NOMO-1 (cell line): ENCODE measurements around the gene HEATR1.

Experiments
- DNase-seq, 2 experiments: peaks; one replicate each; lab custom pipeline; 2025; ENCODE audit not compliant: unreplicated experiment in 2 of 2; lab: John Stamatoyannopoulos, UW

HEATR1 gene

DNA sequence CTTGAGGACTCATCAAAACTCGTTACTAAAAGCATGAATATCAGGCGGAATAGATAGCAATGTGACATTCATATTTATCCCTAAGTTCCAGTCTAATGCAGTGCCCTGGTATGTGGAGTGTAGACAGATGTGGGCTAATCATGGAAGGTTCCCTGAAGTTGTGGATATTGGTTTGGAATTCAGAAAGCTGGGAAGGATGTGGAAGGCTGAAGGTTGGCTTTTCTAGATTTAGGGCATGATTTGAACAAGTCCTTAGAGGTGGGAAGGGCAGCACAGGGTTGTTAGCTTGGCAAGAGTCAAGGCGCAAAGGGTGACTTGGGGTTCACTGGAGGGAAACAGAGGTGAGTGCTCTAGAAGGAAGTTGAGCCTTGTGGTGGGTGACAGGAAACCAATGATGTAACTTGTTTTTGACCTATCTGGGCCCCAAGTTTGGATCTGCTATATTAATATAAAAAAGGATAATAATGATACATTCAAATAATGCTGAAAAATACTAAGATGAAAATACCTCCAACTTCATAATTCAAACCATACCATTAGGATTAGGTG is 58.6 kb downstream of the HEATR1 start:
- no peak for DNase-seq

DNA sequence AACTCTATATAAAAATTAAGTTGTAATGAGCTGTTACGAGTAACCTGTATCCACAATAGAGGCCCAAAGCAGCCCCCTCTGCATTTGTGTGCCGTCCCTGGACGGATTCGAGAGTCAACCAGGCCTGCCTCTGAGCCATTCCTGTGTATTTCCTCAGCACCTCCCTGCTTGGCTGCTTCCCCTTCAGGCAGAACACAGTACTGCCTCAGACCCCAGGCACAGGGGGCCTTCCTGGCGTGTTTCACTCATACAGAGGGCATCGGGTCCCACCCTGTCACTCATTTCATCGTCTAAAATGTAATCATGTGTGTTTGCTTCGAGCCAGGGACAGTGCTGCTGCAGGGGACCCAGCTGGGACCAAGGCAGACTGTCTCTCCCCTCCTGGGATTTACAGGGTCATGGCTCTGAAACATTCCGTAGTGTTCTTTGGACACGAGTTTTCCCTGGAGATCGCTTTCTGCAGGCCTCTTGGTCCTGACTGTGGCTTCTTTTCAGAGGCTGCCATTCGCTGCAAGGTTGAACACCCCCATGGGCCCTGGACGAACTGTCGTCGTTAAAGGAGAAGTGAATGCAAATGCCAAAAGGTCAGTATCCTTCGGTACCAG is 61.1 kb downstream of the HEATR1 start:
- no peak for DNase-seq

DNA sequence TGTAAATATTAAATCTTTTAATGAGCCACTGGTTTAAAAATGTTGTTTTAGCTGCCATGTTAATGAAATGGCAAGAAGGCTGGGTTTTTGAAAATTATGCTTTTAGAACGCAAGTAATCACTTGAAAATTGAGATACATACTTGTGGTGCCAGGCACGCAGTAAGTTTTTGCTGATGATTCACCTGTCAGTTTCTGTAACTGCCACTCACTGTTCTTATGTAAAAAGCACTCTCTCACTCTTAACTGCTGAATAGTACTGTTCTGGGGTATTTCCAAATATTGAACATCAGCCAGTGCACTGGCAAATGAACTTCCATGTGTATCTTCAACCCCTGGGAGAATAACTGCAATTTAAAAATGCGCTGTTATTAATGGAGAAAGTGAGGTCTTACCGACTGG is 62.6 kb downstream of the HEATR1 start:
- no peak for DNase-seq

DNA sequence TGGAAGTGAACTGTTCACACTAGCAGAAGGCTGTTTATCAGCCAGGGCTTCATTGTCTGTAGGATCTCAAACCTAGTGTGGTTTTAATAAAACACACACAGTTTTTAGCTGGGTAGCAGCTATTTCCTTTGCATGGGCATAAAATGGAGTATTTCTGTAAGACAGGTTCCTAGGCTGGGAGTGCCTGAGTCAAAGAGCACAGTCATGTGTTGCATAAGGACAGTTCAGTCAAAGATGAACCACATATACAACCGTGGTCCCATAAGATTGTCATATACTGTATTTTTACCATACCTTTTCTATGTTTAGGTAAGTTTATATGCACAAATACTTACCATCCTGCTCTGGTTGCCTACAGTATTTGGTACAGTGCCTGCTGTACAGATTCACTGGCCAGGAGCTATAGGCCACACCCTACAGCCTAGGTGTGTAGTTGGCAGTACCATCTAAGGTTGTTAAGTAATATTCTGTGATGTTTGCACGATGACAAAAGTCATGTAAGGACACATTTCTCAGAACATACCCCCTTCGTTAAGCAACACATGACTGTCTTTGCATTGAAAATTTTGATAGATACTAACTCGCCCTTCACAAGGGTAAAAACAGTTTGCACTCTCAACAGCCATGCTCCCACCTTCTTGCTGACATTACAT is 63.4 kb downstream of the HEATR1 start:
- DNase-seq = no peak

DNA sequence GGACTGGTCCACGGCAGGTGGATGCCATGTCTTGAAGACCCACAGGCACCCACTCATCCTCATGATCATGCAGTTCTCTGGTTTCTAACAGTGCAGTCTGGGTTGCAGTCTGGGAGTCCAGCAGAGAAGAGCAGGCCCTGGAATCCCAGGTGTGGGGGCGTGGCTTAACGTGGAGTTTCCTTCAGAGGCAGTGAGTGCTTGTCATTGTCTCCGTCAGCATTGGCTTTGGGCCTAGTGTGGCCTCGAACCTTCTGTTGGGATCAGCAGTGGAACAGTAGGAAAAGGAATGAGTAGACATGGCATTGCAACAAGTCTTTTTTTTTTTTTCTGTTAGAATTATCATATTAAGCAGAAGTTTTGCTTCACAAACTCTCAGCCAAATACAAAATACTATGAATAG is 67.8 kb downstream of the HEATR1 start:
- DNase-seq = no peak

DNA sequence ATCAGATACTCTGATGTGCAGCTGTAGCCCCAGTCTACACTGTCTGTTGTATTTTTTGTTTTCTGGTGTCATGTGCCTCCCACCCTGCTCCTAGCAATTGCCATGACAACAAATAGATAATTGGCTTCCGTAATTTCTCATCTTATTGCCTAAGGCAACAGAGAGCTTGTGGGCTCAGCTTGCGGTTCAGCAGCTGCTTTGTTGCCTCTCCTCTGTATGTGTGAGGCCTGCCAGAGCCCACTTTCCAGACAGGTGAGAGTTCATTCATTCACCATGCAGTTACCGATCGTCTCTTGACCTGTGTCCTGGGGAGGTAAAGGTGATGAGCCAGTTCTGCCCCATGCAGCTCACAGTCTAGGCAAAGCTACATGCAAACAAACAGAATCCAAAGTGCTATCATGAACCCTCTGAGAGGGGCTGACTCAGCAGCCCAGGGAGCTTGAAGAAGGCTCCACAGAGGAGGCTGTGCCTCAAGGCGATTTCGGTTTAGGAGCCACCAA is 68.6 kb downstream of the HEATR1 start:
- DNase-seq = peak; percentile 76

DNA sequence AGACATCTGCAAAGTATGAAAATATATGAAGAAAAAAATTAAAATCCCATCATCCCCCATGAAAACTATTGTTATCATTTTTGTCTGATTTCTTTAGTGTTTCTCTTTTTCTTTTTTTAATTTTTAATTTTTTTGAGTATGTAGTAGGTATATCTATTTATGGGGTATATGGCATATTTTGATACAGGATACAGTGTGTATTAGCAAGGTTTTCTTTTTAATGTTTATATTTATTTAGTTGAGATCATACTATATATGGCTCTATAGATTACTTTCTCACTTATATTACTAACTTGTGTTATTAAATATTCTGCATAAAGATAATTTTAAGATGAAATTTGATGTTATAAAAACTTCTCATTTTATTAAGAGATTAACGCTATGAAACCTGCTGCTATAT is 69.1 kb downstream of the HEATR1 start:
- no peak for DNase-seq

DNA sequence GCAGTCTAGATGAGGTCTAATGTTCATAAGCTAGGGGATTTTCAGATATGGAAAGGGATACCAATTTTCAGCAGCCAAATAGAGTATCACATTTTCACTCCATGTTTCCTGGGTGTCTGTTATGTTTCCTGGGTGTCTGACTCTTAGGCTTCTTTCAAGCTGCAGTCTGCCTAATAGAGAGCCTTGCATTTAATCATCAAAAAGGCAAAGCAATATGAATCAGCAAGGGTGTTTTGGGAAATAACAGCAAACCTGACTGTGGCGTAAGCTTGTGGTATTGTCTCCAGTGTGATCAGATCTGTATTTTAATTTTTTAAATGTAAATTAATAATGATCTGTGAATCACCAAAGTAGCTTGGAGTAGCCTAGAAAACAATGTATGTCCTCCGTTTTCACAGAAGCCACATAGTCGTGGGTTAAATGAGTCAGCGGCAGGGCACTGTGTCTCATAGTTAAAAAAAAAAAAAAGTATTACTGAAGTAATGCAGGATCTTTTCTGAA is 70.1 kb downstream of the HEATR1 start:
- DNase-seq = no peak

DNA sequence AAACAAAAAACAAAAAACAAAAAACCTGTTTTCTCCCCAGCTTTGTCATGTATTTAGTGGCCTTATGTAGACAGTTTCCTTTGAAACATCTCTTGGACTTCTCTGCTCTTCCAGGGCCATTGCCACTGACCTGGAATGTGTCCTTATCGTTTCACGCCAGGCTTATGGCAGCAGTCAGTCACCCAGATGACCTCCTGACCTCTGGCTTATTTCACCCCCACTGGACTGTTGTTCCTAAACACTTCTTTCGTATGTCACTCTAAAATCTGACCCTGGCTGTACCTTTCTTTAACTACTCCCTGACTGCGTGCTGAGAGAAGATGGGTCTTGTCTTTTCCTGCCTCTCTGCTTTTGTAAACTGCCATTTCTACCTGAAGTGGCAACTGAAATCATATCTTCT is 71.5 kb downstream of the HEATR1 start:
- DNase-seq = no peak

DNA sequence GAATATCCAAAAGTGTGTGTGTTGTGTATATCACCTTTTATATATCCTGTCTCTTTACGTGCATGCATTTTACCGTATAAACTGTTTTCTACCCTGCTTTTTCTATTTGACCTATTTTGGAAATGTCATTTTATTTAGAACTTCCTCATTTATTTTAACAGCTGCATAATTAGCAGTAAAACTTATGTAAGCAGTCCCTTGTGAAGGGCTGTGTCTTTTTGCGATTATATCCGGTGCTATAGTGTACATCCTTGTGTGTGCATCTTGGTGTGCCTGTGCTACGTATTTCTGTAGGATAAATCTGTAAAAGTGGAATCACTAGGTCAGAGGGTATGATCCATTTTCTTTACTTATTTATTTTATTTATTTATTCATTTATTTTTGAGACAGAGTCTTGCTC is 73.4 kb downstream of the HEATR1 start:
- peak in 1 of 2 experiments; percentile 34 for DNase-seq

DNA sequence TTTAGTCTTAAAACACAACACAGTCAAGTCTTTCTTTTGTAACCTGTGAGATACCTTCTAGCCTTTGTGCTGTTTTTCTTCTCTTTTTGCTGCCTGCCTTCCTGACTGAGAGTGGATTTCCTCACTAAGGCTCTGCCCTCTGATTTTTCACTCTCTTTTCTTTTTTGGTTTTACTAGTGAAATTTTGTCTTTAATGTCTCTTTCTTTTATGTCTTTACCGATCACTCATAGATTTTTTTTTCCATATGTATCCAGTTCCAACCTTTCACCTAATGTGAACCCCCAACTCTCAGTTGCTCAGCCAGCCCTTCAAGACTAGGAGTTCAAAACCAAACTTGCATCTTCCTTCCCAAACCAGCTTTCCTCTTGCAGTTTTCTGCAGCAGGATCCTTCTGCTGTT is 74.0 kb downstream of the HEATR1 start:
- DNase-seq = no peak

DNA sequence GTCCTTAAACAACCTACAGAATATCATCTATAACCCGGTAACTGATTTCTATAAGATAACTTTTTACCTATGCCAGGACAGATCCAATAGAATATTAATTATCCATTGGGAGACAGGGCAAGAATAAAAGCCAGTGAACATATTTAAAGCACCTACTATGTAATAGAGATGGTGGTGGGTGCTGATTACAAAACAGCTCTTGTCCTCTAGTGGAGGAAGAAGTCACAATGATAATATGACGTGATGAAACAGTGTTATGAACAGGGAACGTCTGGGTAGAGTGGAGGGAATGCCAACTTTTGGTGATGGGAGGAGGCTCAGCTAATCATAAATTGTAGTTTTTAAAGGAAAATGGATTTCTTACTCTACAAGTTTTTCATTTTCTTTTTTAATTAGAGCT is 78.2 kb downstream of the HEATR1 start:
- no peak for DNase-seq

DNA sequence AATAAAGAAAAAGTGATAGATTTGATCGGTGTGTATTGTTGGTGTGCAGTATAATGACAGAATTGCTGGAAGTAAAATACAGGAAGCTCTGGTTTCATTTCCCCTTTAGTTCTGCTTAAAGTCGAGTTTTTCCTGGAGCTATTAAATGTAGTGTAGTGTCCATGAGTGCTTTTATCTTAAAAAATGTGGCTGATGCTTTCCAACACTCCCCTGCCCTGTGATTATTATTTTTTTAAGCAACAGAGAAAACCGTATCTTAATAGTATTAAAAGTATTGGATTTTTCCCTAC is 79.5 kb downstream of the HEATR1 start:
- peak in 1 of 2 experiments; percentile 85 for DNase-seq

DNA sequence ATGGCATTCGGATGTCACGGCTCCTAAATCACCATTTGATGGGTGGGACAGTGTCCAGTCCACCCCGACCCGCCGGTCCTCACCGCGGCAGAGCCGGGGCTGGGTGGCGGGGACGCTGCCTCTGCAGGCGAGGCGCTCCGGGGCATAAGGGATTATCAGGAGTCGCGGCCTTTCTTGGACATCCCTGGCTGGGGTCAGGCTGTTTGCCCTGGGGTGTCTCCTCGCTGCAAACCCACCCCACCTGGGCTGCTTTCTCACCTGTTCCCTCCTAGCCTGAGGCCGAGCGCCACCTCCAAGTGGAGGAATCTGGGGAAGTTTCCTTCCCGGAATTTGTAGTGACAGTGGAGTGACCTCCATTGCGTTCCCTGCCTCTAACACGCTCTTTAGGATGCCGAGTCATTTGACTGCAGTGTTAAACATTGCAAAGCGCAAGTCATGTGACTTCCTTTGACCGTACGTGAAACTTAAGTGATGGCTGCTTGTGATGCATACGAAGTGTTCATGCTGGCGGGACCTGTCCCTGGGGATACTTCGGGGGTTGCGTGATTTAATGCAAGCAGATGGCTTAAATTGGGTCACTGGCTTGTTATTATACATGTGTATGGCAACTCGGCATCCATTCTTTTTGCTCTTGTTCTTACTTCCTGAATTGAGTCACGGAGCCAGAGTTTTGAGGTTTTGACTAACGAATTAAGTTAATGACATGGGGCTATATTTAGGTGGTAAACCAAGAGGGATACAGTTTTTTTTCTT is 80.0 kb downstream of the HEATR1 start:
- peak; percentile 54 to 85 for DNase-seq

DNA sequence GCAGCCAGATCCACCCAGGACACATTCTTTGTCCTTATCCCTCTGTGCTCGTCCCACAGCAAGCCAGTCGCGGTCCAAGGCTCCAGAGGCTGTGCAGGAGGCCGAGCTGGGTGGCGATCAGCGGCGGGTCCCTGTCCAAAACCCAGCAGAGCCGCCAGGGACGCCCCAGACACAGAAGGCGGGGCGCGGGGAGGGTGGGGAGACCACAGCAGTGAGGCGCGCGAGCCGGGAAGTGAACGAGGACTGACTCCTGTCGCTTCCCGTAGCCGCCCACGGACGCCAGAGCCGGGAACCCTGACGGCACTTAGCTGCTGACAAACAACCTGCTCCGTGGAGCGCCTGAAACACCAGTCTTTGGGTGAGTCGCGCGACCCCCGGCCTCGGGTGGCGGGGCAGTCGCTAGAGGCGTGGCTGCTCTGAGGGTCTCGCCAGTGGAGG is 80.6 kb downstream of the HEATR1 start, which contains the start of gene LGALS8:
LGALS8 (plus strand) TSS at position 279 of the 438 bp plus-strand sequence. CDS start 2,089 bp downstream, outside the sequence.
- DNase-seq = peak; percentile 68 to 77

DNA sequence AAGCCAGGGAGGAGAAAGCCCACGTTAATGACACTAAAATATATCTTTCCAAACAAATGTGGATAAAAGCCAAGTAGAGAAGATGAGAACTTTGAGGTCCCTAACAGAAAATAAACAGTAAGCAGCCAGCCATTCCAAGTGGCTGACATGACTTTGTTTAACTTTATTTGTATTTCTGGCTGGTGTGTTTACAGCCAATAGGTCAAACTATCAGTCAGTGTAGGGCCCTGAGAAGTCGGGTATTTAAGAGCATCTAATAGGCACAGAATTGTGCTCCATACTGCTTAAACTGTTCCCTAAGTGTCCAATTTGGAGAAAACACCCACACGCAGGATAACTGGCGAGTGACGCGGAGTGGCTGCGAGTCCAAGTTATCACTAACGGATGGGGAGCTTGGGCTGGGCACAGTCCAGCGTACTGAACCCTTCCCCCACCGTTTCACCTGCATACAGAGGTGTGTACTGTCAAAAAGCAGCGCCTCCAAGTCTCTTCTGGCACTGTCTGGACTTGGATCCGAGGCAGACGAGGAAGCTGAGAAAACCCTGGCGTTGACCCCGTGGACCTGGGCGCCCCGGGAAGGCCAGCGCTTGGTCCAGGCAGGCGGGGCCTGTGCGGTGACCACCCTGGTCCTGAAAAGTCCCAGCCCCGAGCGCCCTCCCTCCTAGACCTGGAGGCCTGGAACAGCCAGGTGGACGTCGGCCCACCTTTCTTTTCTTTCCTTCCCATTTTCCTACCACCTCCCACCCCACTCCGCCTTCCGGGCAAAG is 81.2 kb downstream of the HEATR1 start:
- DNase-seq = no peak

DNA sequence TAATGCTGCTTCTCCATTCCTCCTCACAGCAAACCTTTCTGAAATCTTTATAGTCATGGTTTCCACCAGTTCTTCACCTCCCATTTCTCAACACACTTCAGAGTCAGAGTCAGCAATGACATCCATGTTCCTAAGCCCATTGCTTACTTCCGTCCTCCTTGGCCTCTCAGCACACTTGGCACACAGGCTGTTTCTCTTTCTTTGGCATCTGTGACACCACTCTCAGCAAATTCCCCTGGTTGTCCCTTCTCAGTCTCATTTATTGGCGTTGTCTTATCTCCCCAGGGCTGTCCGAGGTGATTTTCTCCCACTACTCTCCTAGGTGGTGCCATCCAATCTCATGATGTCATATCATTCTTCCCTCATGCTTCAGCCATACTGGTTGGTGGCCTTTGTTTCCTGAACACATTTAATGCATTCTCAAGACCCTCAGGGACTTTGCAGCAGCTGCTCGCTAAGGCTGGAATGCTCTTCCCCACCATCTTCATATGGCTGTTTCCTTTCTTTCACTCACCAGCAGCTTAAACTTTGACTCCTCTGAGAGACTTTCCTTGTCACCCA is 83.8 kb downstream of the HEATR1 start:
- no peak for DNase-seq

DNA sequence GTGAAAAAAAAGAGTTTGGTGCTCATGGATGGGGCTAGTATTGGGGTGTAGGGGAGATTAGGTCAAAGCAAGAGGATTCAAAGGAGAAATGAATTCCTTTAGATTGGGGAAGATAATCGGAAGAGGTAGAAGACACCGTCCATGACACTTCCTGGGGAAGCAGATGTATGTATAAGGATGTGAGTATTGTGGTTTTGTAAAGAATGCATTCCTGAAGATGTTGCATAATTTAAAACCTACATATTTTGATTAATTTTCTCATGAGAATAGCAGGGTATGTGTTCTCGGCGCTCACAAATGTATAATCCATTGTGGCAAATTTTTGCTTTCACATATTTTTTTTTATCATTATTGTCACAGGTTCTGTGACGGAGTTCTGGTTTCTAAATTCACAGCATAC is 86.0 kb downstream of the HEATR1 start:
- peak in 1 of 2 experiments; percentile 51 for DNase-seq

DNA sequence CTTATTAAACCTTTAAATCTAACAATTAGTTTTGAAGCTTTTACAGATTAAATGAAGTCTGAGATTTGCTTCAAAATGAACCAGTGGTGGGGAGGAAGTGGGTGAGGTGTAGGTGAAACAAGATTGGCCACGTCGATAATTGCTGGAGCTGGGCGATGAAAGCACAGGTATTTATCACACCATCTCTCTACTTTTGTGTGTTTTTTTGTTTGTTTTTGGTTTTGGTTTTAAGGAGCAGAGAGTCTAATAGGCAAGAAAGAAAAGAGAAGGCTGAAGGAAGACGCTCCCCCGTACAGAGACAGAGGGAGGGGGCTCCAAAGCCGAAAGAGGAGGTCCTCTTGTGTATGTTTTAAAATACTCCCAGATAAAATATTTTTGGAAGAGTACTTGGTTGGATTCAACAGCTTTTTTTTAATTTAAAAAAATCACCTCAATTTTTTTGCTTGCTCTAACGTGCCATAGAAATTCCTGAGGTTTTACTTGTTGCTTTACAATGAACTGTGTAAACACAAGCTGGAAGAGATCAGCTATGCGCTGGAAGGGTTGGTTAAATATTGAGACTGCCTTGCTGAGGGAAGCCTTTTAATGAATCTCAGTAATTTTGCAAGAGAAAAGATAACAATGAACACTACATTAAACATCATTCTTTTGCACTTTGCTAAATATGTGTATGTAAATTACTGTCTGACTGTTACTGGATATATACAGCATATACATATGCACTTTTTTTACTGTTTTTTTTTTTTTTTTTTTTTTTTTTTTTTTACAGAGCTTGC is 87.2 kb downstream of the HEATR1 start:
- DNase-seq = no peak
